HG03442 (cell line): ENCODE results near the gene UROC1.
"Not testable (repeated sequence)": the region's sequence is repeated elsewhere in the genome, so short reads cannot be mapped to it uniquely, and the experiment has no call there.

ENCODE experiments used
- ATAC-seq: cut with Tn5 transposase; IDR thresholded peaks from one replicate; pipeline ENCODE4 v1.9.1; 2021; ENCODE audit warnings: mild to moderate bottlenecking, moderate library complexity; ENCODE audit not compliant: unreplicated experiment

Gene UROC1

DNA sequence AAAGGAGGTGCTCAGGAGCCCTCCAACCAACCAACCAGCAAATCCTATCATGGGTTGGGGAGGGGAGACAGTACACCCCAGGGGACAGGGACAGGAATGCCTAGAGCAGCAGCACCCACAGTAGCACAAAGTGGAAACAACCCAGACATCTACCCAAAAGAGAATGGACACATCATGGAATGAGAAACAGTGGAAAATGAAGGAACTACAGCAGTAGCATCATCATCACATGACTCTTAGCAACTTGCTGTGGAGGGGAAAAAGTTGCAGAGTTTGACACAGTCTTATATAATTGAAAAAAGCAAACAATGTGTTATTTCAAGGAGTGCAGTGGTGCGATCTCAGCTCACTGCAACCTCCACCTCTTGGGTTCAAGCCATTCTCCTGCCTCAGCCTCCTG is 30.1 kb upstream of the UROC1 start:
- no peak for ATAC-seq

DNA sequence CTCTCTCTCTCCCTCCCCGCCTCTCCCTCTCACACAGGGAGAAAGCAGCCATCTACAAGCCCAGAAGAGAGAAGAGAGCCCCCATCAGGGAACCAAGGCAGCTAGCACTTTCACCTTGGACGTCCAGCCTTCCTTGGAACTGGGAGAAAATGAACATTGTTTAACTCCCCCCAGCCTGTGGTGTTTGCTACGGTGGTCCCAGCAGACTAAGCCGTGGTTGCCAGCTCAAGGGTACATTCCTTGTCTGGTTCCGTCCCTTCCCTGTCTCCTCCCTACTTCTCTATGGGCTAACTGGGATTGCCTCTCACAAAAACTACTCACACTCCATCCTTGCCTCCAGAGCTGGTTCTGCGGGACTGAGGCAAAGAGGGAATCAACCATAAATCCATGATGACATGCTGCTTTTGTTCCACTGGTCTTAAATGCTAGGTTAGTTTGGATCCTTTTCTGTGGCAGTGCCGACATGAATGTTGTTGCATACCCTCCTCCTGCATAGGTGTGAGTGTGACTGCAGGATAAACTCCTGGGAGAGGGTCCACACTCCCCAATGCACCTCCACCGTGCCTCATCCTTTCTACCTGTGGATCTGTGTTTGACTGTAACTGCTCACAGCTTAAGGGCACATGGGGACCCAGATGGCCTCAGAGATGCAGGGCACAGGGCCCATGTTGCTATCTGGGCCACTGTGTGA is 29.1 kb upstream of the UROC1 start:
- ATAC-seq, result no peak

DNA sequence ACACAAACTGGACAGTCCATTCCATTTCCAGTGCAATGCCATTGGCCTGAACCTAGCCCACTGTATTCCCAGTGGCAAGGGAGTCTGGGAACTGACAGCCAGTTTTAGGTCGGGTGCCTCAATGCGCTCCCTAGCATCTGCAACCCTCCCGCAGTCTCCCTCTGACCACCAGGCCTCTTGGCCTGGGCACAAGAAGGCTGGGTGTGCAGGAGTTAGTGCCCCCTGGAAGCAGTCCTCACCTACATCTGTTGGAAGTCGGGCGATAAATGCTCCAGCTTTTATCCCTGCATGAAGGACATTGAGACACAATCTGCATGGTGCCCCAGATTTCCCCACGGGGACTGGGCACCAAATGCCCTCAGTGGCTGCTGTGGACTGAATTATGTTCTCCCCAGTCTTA is 28.4 kb upstream of the UROC1 start:
- ATAC-seq, result no peak

- no peak for ATAC-seq
Observed at GRCh38 chr3:126545544-126545943, 28.0 kb upstream of the UROC1 start.

- ATAC-seq, result no peak
Observed at GRCh38 chr3:126544596-126545281, 27.2 kb upstream of the UROC1 start.

GRCh38 chr3:126543457-126544061 is 26.0 kb upstream of the UROC1 start:
- ATAC-seq, result no peak

GRCh38 chr3:126542340-126543241 is 25.0 kb upstream of the UROC1 start:
- ATAC-seq, result no peak

GRCh38 chr3:126541628-126542339 is 24.2 kb upstream of the UROC1 start:
- no peak for ATAC-seq

GRCh38 chr3:126540951-126541627 is 23.5 kb upstream of the UROC1 start:
- ATAC-seq, result no peak

DNA sequence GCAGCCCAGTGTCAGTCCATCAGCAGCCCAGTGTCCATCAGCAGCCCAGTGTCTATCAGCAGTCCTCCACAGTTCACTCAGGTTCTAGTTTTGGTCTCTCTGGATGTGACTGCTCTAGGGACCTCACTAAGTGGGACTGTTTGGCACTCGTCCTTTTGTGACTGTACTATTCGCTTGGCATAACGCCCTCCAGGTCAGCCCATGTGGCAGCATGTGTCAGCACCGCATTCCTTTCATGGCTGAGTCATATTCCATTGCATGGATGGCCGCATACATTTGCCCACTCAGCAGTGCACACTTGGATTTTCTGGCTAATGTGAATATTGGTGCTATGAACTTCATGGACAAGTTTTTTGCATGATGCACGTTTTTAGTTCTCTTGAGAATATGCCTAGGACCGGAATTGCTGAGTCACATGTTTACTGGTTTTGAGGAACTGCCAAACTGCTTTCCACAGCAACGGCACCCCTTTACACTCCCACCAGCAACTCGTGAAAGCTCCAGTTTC is 22.8 kb upstream of the UROC1 start:
- no peak for ATAC-seq

DNA sequence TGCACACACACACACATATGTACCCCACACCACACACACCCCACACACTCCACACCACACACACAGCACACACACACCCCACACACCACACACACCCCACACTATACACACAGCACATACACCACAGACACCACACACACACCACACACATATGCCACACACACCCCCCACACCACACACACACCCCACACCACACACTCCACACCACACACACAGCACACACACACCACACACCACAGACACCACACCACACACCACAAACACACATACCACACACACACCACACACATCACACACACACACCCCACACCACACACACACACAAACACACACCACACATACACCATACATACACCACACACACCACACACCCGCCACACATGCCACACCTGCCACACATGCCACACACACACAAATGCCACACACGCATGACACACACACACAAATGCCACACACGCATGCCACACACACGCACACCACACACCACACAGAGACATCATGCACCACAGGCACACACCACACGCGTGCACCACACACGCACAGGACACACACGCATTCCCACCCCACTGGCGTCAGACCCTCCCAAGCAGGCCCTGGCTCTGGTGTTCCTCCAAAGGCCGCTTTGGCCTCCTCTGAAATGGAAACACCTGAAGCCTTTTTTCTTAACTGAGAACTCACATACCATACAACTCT is 22.1 kb upstream of the UROC1 start:
- no peak for ATAC-seq

GRCh38 chr3:126538966-126539365 is 21.4 kb upstream of the UROC1 start:
- no peak for ATAC-seq

DNA sequence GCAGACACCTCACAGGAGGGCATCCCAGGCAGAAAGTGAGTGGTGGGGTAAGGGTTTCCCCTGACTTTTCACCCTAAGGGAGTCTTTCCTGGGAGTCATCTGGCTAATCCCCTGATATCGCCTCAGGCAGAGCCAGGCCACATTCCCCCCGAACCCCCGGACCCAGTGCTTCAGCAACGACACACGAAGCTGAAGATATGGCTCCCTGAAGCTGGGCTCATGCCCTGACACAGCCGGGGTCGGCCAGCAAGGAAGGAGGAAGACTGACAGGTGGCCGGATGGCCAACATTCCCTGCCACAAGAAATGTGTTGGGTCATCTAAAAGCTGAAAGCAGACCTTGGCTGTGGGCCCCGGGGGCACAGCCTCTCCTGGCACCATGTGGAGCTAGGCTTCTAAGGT is 20.7 kb upstream of the UROC1 start:
- ATAC-seq, result no peak

- no peak for ATAC-seq
Observed at GRCh38 chr3:126537730-126538281, 20.2 kb upstream of the UROC1 start.

GRCh38 chr3:126537116-126537729 is 19.6 kb upstream of the UROC1 start:
- no peak for ATAC-seq

GRCh38 chr3:126536126-126536525 is 18.6 kb upstream of the UROC1 start:
- no peak for ATAC-seq

DNA sequence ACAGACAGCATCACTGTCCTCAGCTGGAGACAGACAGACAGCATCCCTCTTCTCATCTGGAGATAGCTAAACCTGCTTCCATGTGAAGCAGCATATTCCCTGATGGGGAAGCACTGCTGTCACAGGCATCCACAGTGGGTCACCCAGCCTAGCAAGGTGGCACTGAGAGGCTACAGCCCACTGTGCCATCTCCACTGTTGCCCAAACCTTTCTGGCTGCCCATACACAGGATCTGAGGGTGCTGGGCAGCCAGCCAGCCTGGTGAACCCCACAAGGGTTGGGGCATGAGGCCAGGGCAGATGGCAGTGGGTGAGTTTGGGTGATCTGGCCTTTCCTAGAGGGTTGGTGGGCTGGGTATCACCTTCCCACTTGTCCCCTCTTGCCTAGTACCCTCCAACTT is 18.1 kb upstream of the UROC1 start:
- no peak for ATAC-seq

GRCh38 chr3:126534716-126535115 is 17.1 kb upstream of the UROC1 start:
- not testable (repeated sequence) for ATAC-seq

DNA sequence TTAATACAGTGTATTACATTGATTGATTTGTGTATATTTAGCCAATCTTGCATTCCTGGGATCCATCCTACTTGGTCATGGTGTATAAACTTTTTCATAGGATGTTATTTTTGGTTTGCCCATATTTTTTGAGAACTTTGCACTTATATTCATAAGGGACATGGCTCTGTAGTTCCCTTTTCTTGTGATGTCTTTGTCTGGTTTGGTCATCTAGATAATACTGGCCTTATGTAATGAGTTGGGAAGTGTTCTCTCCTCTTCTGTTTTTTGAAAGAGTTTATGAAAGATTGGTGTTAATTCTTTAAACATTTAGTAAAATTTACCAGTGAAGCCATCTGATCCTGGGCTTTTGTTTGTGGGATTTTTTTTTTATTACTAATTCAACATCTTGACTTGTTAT is 15.9 kb upstream of the UROC1 start:
- no peak for ATAC-seq
